ENCODE measurements around the gene OCA2. TPM values are rescaled to one million over a fixed set of nuclear protein-coding genes. Genes with fewer than 3 reads are reported as not detected.

OCA2 gene
- total RNA-seq, 1 experiment from 2014 or later, result 0.31 TPM

- Mint-ChIP-seq H3K4me1 (peaks cover 20 to 24% of the 10 kb centered on the region in 2 experiments), H3K27me3 (ENCODE audit: low read depth) (peaks cover 3% of the 10 kb centered on the region), H3K36me3 (ENCODE audit: insufficient read depth in 1 of 3, low read depth in 3 of 3) (no peaks in the 10 kb centered on the region; a peak in 1 of 7 replicates), H3K27ac (no peak overlapping the region; a peak in 1 of 7 replicates), H3K9me3 (no peaks in the 10 kb centered on the region), H3K4me3 (no peak overlapping the region)
- peaks cover 3% of the 10 kb centered on the region; the same call in 1 of the 2 replicates for H3K4me1 ChIP-seq (ENCODE audit: insufficient read depth, low read length)
- no peak overlapping the region for H2BK15ac ChIP-seq (ENCODE audit: low read depth, low read length)
- H4K8ac ChIP-seq (replicated peaks; ENCODE audit: insufficient read length, low read depth, low read length), result no peak overlapping the region
- H3K9me3 ChIP-seq (ENCODE audit: control insufficient read depth, low read depth, low read length), result no peaks in the 10 kb centered on the region
- no peak overlapping the region for H2BK12ac ChIP-seq (ENCODE audit: insufficient read length, low read depth, low read length)
- H2BK120ac ChIP-seq (ENCODE audit: low read depth, low read length, poor library complexity, severe bottlenecking), result no peak overlapping the region
- H2BK20ac ChIP-seq (ENCODE audit: low read depth, low read length, poor library complexity, severe bottlenecking), result no peak overlapping the region
- no peaks in the 10 kb centered on the region for H4K20me1 ChIP-seq (ENCODE audit: control insufficient read depth, insufficient read depth, insufficient read length)
- no peak overlapping the region for H2BK5ac ChIP-seq (ENCODE audit: insufficient read length, low read length)
- no peak for DNase-seq
- no peak for TF ChIP-seq CTCF (conservative IDR thresholded peaks at IDR 0.05)
- H3K27me3 ChIP-seq (ENCODE audit: insufficient read depth, low read length), result no peaks in the 10 kb centered on the region
- H3K23ac ChIP-seq (ENCODE audit: insufficient read length, low read depth, low read length), result no peak overlapping the region
- H2AK5ac ChIP-seq (ENCODE audit: insufficient read length, low read length), result no peak overlapping the region
- H3K27ac ChIP-seq (ENCODE audit: insufficient read length, low read depth, low read length), result no peak overlapping the region
- no peaks in the 10 kb centered on the region for H3K79me1 ChIP-seq (ENCODE audit: insufficient read depth, low read depth, low read length, poor library complexity, severe bottlenecking)
- no peaks in the 10 kb centered on the region for H3K79me2 ChIP-seq (ENCODE audit: insufficient read depth, low read length)
- no peak overlapping the region for H3K4me2 ChIP-seq (ENCODE audit: insufficient read depth, insufficient read length, low read length)
- no CpG with 5 or more reads among the region's 10 CpGs for WGBS (ENCODE audit: extremely low coverage, insufficient read length, low lambda C conversion rate)
- H3K14ac ChIP-seq (ENCODE audit: insufficient read depth, low read length), result no peak overlapping the region; the same call in 1 of the 2 replicates
- no peak overlapping the region for H3K56ac ChIP-seq (ENCODE audit: insufficient read length, low read depth, low read length)
- no peak overlapping the region for H2AFZ ChIP-seq (ENCODE audit: low read length)
- no peak overlapping the region for H3T11ph ChIP-seq (ENCODE audit: low read length)
- H4K91ac ChIP-seq (ENCODE audit: insufficient read length, low read depth, low read length), result no peak overlapping the region
- H3K18ac ChIP-seq (ENCODE audit: insufficient read length, low read depth, low read length), result no peak overlapping the region
- H3K23me2 ChIP-seq (ENCODE audit: insufficient read length, low read depth, low read length, poor library complexity, severe bottlenecking), result no peaks in the 10 kb centered on the region
- H3K4ac ChIP-seq (ENCODE audit: low read depth, low read length), result no peak overlapping the region
- no peak overlapping the region for H3K9ac ChIP-seq (ENCODE audit: extremely low read depth, insufficient read length, low read length)
- no peak overlapping the region for H4K5ac ChIP-seq (ENCODE audit: insufficient read length, low read depth, low read length)
These were observed 306.3 kb downstream of the OCA2 start for GRCh38 chr15:27792756-27793264.

All from H9 (cell line).